Measurements from ENCODE around the gene TBC1D17. TPM values are rescaled to one million over a fixed set of nuclear protein-coding genes. Genes with fewer than 3 reads are reported as not detected.

The TBC1D17 gene
- total RNA-seq, 3 donors from 2014 or later = 33.7 to 55.7 (median 45.1) TPM

DNA sequence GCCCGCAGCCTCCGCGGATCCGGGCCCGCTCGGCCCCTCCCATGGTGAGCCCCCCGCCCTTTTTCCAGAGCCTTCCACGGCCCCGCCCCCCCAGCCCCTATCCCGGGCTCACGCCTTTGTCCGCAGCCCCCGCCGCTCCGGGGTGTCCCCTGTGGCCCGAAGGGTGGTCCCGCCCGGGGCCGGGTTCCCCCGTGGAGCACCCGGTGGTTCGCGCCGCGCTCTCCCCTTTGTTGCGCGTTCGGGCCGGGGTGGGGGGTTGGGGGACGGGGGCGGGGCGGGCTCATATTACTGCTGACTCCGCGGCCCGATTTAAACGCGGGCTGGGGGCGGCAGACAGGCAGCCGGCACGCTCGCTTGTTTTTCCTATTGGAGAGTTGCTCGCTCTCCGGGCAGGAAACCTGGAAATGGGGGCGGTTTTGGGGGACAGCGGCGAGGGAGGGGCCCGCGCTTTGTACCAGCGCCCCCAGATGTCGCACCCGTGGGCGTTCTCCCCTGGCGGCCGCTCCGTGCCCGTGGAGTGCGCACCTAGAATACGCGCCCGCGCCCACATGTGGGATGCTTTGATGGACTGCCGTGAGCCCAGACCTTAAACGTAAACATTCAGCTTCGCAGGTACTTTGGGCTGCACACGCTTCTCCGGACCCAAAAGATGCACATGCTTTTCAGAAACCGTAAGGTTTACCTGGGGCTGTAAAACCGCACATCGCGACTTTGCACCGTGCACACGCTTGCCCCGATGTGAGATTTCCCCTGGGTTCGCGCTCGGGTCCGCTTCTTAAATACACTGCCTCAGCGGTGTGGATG lies 25.8 kb upstream of the TBC1D17 start:
- TF ChIP-seq, protein P1, sequence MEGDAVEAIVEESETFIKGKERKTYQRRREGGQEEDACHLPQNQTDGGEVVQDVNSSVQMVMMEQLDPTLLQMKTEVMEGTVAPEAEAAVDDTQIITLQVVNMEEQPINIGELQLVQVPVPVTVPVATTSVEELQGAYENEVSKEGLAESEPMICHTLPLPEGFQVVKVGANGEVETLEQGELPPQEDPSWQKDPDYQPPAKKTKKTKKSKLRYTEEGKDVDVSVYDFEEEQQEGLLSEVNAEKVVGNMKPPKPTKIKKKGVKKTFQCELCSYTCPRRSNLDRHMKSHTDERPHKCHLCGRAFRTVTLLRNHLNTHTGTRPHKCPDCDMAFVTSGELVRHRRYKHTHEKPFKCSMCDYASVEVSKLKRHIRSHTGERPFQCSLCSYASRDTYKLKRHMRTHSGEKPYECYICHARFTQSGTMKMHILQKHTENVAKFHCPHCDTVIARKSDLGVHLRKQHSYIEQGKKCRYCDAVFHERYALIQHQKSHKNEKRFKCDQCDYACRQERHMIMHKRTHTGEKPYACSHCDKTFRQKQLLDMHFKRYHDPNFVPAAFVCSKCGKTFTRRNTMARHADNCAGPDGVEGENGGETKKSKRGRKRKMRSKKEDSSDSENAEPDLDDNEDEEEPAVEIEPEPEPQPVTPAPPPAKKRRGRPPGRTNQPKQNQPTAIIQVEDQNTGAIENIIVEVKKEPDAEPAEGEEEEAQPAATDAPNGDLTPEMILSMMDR (IDR thresholded peaks at IDR 0.05) = no peak
- ATAC-seq = no peak
- Histone ChIP-seq H3K9me3 (no peaks in the 10 kb centered on the region), H3K4me1 (ENCODE audit: low read depth) (peaks cover 14% of the 10 kb centered on the region), H3K36me3 (ENCODE audit: low read depth) (no peaks in the 10 kb centered on the region), H3K4me3 (peak overlapping the region; percentile 84)
- intact Hi-C loops (cut with DNase I, micrococcal nuclease) = no loop called here
- peak in 2 of 3 donors; percentile 66 to 70 for DNase-seq

DNA sequence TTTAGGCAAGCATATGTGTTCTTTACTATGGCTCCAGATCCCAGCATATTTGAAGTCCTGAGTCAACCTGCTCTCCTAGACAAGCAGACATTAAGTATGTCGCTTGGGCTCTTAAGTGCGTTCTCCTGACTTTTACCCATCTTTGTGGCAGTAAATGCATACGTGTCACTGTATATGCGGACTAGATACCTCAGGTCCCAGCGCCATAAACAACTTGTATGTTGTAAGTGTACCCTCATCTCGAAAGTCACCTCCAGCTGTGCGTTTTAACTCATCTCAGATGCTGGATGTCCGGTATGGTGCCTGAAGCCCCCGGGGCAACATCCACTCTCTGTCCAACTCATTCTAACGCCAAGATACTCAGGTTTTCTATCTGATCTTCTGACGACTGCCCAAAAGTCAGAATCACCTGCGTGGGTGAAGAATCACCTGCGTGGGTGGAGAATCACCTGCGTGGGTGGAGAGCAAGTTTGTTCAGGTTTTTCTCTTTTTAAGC lies 24.8 kb upstream of the TBC1D17 start:
- intact Hi-C loops (cut with DNase I, micrococcal nuclease) = no loop called here
- no peak for DNase-seq
- Histone ChIP-seq H3K36me3 (ENCODE audit: low read depth) (no peaks in the 10 kb centered on the region), H3K4me1 (ENCODE audit: low read depth) (peaks cover 14% of the 10 kb centered on the region), H3K9me3 (no peaks in the 10 kb centered on the region), H3K4me3 (no peak overlapping the region)
- TF ChIP-seq, protein P1 (IDR thresholded peaks at IDR 0.05) = no peak
- ATAC-seq = no peak

DNA sequence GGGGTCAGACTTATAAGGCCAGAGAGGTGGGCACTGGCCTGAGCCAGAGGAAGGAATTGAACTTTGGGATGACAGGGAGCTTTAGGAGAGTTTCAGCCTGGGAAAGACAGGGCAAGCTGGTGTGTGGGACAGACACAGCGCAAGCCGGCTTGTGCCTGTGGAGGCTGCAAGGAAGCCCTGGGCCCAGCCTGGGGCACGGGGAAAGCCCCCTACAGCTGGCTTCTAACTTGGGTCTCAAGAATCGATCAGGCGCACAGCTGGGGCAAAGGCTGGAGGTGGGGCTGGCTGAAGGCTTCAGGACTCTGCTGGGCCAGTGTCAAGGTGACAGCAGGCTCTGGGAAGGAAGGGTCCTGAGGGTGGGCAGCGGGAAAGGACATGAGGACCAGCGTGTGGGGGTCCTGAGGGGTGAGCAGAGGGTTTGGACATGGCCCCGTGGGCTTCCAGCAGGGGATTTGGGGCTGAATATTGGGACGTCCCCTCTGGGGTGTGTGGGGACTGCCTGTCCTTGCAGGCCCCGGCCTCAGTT lies 23.6 kb upstream of the TBC1D17 start:
- intact Hi-C loops (cut with DNase I, micrococcal nuclease) = no loop called here
- Histone ChIP-seq H3K4me1 (ENCODE audit: low read depth) (peaks cover 14% of the 10 kb centered on the region), H3K9me3 (no peaks in the 10 kb centered on the region), H3K36me3 (ENCODE audit: low read depth) (no peaks in the 10 kb centered on the region), H3K4me3 (no peak overlapping the region)
- TF ChIP-seq, protein P1 (IDR thresholded peaks at IDR 0.05) = no peak
- DNase-seq (no peak), ATAC-seq (no peak)

DNA sequence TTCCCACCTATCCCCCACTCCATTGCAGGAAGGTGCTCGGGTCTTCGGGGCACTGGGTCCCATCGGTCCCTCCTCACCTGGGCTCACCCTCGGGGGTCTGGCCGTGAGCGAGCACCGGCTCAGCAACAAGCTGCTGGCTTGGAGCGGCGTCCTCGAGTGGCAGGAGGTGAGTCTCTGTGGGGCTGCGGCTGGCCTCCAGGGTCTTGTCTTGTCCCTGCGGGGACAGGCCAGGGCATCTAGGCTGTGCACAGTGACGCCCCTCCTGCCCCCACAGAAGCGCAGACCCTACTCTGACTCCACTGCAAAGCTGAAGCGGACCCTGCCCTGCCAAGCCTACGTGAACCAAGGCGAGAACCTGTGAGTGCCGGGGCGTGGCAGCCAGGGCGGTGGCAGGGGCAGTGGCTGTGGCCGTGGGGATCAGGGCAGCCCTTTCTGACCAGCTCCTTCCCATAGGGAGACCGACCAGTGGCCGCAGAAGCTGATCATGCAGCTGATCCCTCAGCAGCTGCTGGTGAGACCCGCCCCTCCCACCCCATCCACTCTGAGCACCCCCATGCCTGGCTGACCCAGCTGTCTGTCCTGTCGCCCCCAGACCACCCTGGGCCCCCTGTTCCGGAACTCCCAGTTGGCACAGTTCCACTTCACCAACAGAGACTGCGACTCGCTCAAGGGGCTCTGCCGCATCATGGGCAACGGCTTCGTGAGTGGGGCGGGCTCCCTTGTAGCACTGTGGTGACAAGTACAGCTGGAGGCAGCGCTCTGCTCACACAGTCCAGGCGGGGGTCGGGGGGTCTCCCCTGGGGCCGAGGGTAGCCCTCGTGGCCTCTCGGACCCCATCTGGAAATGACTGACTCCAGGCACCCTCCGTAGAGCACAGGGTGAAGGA lies 22.9 kb upstream of the TBC1D17 start:
- ATAC-seq = no peak
- Histone ChIP-seq H3K9me3 (no peaks in the 10 kb centered on the region), H3K4me3 (no peak overlapping the region), H3K36me3 (ENCODE audit: low read depth) (no peaks in the 10 kb centered on the region), H3K4me1 (ENCODE audit: low read depth) (peaks cover 14% of the 10 kb centered on the region)
- DNase-seq = peak in 2 of 3 donors; percentile 39 to 67
- TF ChIP-seq, protein P1 (IDR thresholded peaks at IDR 0.05) = no peak
- intact Hi-C loops (cut with DNase I, micrococcal nuclease) = no loop called here

DNA sequence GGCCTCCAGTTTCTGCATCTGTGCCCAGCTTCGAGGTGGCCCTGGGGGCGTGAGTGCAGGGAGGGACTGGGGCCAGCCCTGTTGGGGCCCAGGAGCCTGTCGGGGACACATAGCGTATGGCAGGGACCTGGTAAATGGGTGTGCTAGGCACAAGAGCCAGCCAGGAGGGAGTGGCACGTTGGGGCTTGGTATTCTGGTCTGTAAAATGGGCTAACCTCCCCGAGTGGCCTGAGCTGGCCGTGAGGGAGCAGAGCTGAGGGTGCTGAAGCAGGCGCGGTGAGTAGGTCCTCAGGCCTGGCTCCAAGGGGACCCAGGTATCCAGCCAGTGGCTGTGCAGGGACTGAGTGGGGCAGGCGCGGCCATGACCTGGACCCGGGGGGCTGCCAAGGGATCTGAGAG lies 22.2 kb upstream of the TBC1D17 start:
- Histone ChIP-seq H3K4me1 (ENCODE audit: low read depth) (peaks cover 14% of the 10 kb centered on the region), H3K9me3 (no peaks in the 10 kb centered on the region), H3K36me3 (ENCODE audit: low read depth) (no peaks in the 10 kb centered on the region), H3K4me3 (no peak overlapping the region)
- intact Hi-C loops (cut with DNase I, micrococcal nuclease) = no loop called here
- no peak for ATAC-seq
- TF ChIP-seq, protein P1 (IDR thresholded peaks at IDR 0.05) = no peak
- peak in 2 of 3 donors; percentile 3 to 48 for DNase-seq

Measured in mucosa of descending colon (tissue), 3 donors.